ENCODE measurements around the gene HNRNPA1L2.
"Not testable (repeated sequence)": the region's sequence is repeated elsewhere in the genome, so short reads cannot be mapped to it uniquely, and the experiment has no call there.

The HNRNPA1L2 gene

GRCh38 chr13:52609013-52609606 is 33.1 kb upstream of the HNRNPA1L2 start:
- DNase-seq (ENCODE audit: extremely low spot score); CTCF ChIA-PET; POLR2A ChIA-PET: not testable (repeated sequence)

- POLR2A ChIA-PET; DNase-seq (ENCODE audit: extremely low spot score); CTCF ChIA-PET: not testable (repeated sequence)
These were observed 32.1 kb upstream of the HNRNPA1L2 start for GRCh38 chr13:52610158-52610557.

GRCh38 chr13:52615134-52615801 is 27.0 kb upstream of the HNRNPA1L2 start:
- no peak for DNase-seq (ENCODE audit: extremely low spot score)
- CTCF ChIA-PET, result interaction anchor here (1.6 kb wide), 1 partner anchor 38 kb away, joined by 3 read pairs; the partner anchor contains the start of gene SUGT1
- TF ChIP-seq ZNF384 (IDR thresholded peaks at IDR 0.05), result no peak
- no peak for TF ChIP-seq TARDBP (IDR thresholded peaks at IDR 0.05)
- no peak for TF ChIP-seq LEF1 (IDR thresholded peaks at IDR 0.05; ENCODE audit: borderline replicate concordance)
- no peak for TF ChIP-seq NFRKB (IDR thresholded peaks at IDR 0.05)
- TF ChIP-seq SP1 (IDR thresholded peaks at IDR 0.05), result no peak
- TF ChIP-seq PKNOX1 (IDR thresholded peaks at IDR 0.05), result no peak
- no peak for TF ChIP-seq L3MBTL2 (conservative IDR thresholded peaks at IDR 0.05)
- TF ChIP-seq ELF4 (IDR thresholded peaks at IDR 0.05), result no peak
- TF ChIP-seq ARNT (IDR thresholded peaks at IDR 0.05), result no peak
- TF ChIP-seq SUZ12 (IDR thresholded peaks at IDR 0.05), result no peak
- POLR2A ChIA-PET, result interaction anchor here (3.1 kb wide), 1 partner anchor 37 kb away, joined by 35 read pairs; the partner anchor contains the start of gene SUGT1

GRCh38 chr13:52615812-52616211 is 26.4 kb upstream of the HNRNPA1L2 start:
- DNase-seq (ENCODE audit: extremely low spot score), result peak; percentile 16
- ChIA-PET POLR2A (interaction anchor here (2.3 to 3.1 kb wide), 2 partner anchors 15 to 37 kb away, joined by 20 to 35 read pairs; partner anchors contain the start of gene SUGT1), CTCF (interaction anchor here (1.6 kb wide), 1 partner anchor 37 kb away, joined by 3 read pairs; the partner anchor contains the start of gene SUGT1)
- TF ChIP-seq BHLHE40 (IDR thresholded peaks at IDR 0.05; ENCODE audit: borderline replicate concordance) (no peak), NFRKB (IDR thresholded peaks at IDR 0.05) (no peak), PKNOX1 (IDR thresholded peaks at IDR 0.05) (no peak), HDGF (IDR thresholded peaks at IDR 0.05; ENCODE audit: borderline replicate concordance) (no peak), SP1 (IDR thresholded peaks at IDR 0.05) (no peak), ZNF384 (IDR thresholded peaks at IDR 0.05) (no peak), LEF1 (IDR thresholded peaks at IDR 0.05; ENCODE audit: borderline replicate concordance) (no peak), FOXK2 (IDR thresholded peaks at IDR 0.05) (no peak), ARNT (IDR thresholded peaks at IDR 0.05) (no peak), L3MBTL2 (conservative IDR thresholded peaks at IDR 0.05) (no peak), FOXM1 (IDR thresholded peaks at IDR 0.05; ENCODE audit: borderline replicate concordance) (no peak), CTBP1 (IDR thresholded peaks at IDR 0.05; ENCODE audit: borderline replicate concordance) (no peak)

- no peak for TF ChIP-seq FOXA1 (IDR thresholded peaks at IDR 0.05)
- TF ChIP-seq CTBP1 (IDR thresholded peaks at IDR 0.05; ENCODE audit: borderline replicate concordance), result peak; percentile 82; the same call in 1 of the 2 replicates
- TF ChIP-seq ZNF384 (IDR thresholded peaks at IDR 0.05), result no peak
- no peak for TF ChIP-seq TARDBP (IDR thresholded peaks at IDR 0.05)
- TF ChIP-seq SUZ12 (IDR thresholded peaks at IDR 0.05), result no peak
- peak; percentile 11; the same call in 1 of the 2 replicates for TF ChIP-seq ELF4 (IDR thresholded peaks at IDR 0.05)
- CTCF ChIA-PET, result interaction anchor here (0.6 to 0.7 kb wide), 3 partner anchors 191 to 654 kb away, joined by 3 read pairs; no protein-coding TSS in a partner anchor
- POLR2A ChIA-PET, result interaction anchor here (0.6 to 3.1 kb wide), 8 partner anchors 15 to 294 kb away, joined by 3 to 35 read pairs (median 4); partner anchors contain the start of gene SUGT1
- DNase-seq (ENCODE audit: extremely low spot score), result peak; percentile 85
These were observed 24.9 kb upstream of the HNRNPA1L2 start for GRCh38 chr13:52617070-52618060.

GRCh38 chr13:52631083-52631690 is 11.0 kb upstream of the HNRNPA1L2 start:
- POLR2A ChIA-PET, result not testable (repeated sequence)

More at GRCh38 chr13:52631083-52631690, 11.0 kb upstream of the HNRNPA1L2 start:
- CTCF ChIA-PET; DNase-seq (ENCODE audit: extremely low spot score): not testable (repeated sequence)

Data from HEK293T (cell line).